RWPE2 (cell line): ENCODE measurements around the gene IRAK2.

Experiments used
- ATAC-seq: fragments of 200-7000 bp; cut with Tn5 transposase; 3 replicates; pipeline ENCODE4 v1.9.1; 2021; ENCODE audit warnings: low read depth
- DNase-seq: peaks from one replicate; pipeline ENCODE4 v3.0.0-alpha.2; 2020; ENCODE audit warnings: low spot score
- H3K27ac ChIP-seq: fragments of 450-650 bp; 2 replicates; pipeline ENCODE4 v1.5.1; 2017; ENCODE audit warnings: mild to moderate bottlenecking; ENCODE audit not compliant: poor library complexity, severe bottlenecking
- H3K27me3 ChIP-seq: fragments of 250-450 bp; sonication (Bioruptor Pico); 2 replicates; pipeline ENCODE4 v1.5.1; 2021; ENCODE audit warnings: mild to moderate bottlenecking, moderate library complexity; ENCODE audit not compliant: insufficient read depth, poor library complexity, severe bottlenecking
- H3K36me3 ChIP-seq: fragments of 250-450 bp; sonication (Bioruptor Pico); 2 replicates; pipeline ENCODE4 v1.5.1; 2020; ENCODE audit warnings: low read depth, mild to moderate bottlenecking, moderate library complexity
- H3K4me1 ChIP-seq: fragments of 250-450 bp; sonication (Bioruptor Pico); 2 replicates; pipeline ENCODE4 v1.5.1; 2021; ENCODE audit warnings: mild to moderate bottlenecking, moderate library complexity; ENCODE audit not compliant: insufficient read depth, poor library complexity, severe bottlenecking
- H3K4me3 ChIP-seq: fragments of 250-450 bp; sonication (Bioruptor Pico); 2 replicates; pipeline ENCODE4 v1.5.1; 2021; ENCODE audit warnings: mild to moderate bottlenecking, moderate library complexity; ENCODE audit not compliant: severe bottlenecking
- H3K9me3 ChIP-seq: fragments of 250-450 bp; sonication (Bioruptor Pico); 2 replicates; pipeline ENCODE4 v1.5.1; 2021; ENCODE audit warnings: mild to moderate bottlenecking, moderate library complexity; ENCODE audit not compliant: severe bottlenecking
- CTCF ChIP-seq: fragments of 450-650 bp; IDR thresholded peaks from one replicate; pipeline ENCODE4 v1.5.1; 2017; ENCODE audit warnings: mild to moderate bottlenecking, moderate library complexity; ENCODE audit not compliant: poor library complexity, severe bottlenecking

IRAK2 gene

DNA sequence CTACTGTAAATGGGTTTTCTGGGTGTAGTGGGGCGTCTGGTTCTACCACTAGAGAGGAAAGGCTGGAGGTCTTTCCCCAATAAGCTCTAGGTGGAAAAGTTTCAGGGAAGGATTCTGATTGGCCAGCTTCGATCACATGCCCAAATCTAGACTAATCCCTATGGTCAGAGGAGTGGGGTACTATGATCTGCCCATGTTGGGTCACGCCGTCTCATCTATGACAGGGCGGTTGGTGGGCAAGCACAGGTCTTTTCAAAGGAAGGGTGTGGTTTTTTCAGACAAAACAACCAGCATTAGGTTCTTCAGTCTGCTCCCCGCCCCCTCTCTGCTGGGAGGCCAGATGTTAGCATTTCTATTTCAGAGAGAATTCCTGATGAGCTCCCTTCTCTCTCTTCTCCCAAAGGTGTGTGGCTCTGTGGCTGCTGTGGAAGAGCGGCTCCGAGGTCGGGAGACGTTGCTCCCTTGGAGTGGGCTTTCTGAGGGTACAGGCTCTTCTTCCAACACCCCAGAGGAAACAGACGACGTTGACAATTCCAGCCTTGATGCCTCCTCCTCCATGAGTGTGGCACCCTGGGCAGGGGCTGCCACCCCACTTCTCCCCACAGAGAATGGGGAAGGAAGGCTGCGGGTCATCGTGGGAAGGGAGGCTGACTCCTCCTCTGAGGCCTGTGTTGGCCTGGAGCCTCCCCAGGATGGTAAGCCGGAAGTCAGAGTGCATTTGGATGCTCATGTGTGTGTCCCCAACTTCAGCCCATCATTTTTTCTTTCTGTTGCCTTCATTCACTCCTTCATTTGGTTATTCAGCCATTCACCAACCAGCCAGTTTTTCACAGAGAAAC is 73.8 kb downstream of the IRAK2 start:
- Histone ChIP-seq H3K4me3 (no peak overlapping the region), H3K27ac (no peak overlapping the region), H3K4me1 (no peaks in the 10 kb centered on the region), H3K36me3 (peaks cover 4% of the 10 kb centered on the region; the same call in 1 of the 2 replicates), H3K27me3 (no peaks in the 10 kb centered on the region), H3K9me3 (no peaks in the 10 kb centered on the region)
- DNase-seq (no peak), ATAC-seq (no peak; the same call in 2 of the 3 replicates)
- TF ChIP-seq CTCF = no peak

DNA sequence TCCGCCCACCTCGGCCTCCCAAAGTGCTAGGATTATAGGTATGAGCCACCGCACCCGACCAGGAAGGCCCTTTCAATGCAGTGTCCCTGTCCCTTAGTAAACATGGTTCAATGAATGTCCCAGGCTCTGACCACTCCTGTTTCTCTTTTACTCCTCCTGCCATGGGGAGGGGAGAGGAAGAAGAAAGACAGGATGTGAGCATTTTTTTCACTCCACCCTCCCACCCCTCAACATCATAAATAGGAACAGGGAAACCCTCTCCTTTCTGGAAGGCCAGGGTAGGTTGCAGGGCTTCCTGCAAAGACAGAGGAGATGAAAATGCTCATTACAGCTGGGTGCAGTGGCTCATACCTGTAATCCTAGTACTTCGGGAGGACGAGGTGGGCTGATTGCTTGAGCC is 76.1 kb downstream of the IRAK2 start:
- Histone ChIP-seq H3K9me3 (peaks cover 6% of the 10 kb centered on the region), H3K4me3 (no peak overlapping the region), H3K4me1 (no peaks in the 10 kb centered on the region), H3K27me3 (no peaks in the 10 kb centered on the region), H3K36me3 (peaks cover 4% of the 10 kb centered on the region; the same call in 1 of the 2 replicates), H3K27ac (no peak overlapping the region)
- ATAC-seq (no peak), DNase-seq (no peak)
- TF ChIP-seq CTCF = no peak

DNA sequence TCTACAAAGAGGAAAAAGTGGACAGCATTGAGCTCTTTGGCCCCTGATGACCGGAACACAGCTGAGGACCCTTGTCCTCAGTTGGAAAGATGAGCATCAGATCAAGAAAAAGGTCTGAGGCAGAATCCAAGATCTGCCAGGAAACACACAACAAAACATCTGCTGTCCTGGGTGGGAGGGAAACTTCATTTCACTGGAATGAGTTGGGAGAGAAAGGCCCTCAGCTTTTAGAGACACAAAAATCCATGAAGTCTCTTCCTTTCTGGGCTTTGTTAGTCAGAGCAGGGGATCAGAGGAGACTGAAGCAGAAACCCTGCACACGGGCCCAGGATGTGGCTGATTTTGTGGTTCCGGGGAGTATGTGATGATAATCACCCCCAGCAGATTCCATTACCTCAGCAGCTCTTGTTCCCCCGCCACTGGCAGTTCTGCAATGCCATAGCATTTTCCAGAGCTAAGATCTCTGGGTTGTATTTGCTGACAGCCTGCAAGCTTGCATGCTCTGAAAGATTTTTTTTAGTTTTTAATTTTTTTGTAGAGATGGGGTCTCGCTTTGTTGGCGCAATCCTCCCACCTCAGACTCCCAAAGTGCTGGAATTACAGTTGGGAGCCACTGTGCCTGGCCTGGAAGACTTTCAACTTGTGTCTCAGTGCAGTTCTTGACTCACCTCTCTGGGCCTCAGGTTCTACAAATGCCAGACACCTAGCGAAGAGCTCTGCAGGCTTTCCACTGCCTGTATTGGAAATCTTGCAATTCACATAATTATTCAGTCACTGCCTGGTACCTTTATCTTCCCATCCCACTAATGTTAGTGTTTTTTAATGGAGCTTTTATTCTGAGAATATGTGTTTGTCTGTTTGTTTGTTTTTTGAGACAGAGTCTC is 77.7 kb downstream of the IRAK2 start:
- H3K36me3 ChIP-seq = no peaks in the 10 kb centered on the region
- H3K27ac ChIP-seq = no peak overlapping the region
- TF ChIP-seq CTCF = no peak
- H3K4me1 ChIP-seq = no peaks in the 10 kb centered on the region
- H3K4me3 ChIP-seq = no peak overlapping the region
- DNase-seq = no peak
- ATAC-seq = no peak
- H3K27me3 ChIP-seq = no peaks in the 10 kb centered on the region
- H3K9me3 ChIP-seq = peaks cover 8% of the 10 kb centered on the region

DNA sequence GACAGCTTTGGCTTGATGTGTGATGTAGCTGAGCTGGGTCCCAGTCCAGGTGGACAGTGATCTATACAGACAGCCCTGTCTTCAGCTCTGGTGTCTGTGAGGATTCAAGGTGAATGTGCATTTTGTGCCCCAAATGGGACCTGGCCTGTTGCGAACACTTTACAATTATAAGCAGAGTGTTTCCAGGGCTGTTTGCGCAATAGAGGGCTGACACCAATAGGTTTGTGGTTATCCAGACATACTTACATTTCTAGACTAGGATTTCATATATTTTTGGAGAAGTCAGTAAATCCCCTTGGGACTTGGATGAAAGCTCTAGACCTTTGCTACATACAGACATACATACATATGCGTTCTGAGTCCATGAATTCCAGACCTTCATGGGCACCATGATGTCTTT is 79.3 kb downstream of the IRAK2 start:
- no peak for DNase-seq
- no peaks in the 10 kb centered on the region for H3K36me3 ChIP-seq
- no peak for ATAC-seq
- H3K4me1 ChIP-seq = no peaks in the 10 kb centered on the region
- no peak overlapping the region for H3K27ac ChIP-seq
- TF ChIP-seq CTCF = no peak
- H3K27me3 ChIP-seq = no peaks in the 10 kb centered on the region
- H3K4me3 ChIP-seq = no peak overlapping the region
- peaks cover 8% of the 10 kb centered on the region for H3K9me3 ChIP-seq
